Mucosa of stomach (tissue), 1 donor: ENCODE measurements around the gene CEMP1.

Experiments
- H3K27me3 ChIP-seq: one replicate; pipeline ENCODE4 v1.7.0; 2013; ENCODE audit warnings: mild to moderate bottlenecking, low read length; ENCODE audit not compliant: control insufficient read depth, insufficient read depth
- H3K36me3 ChIP-seq: one replicate; pipeline ENCODE4 v1.7.0; 2013; ENCODE audit warnings: low read length; ENCODE audit not compliant: control insufficient read depth, insufficient read depth
- H3K4me1 ChIP-seq: one replicate; pipeline ENCODE4 v1.7.0; 2013; ENCODE audit warnings: mild to moderate bottlenecking, low read length; ENCODE audit not compliant: control insufficient read depth, insufficient read depth
- H3K4me3 ChIP-seq: one replicate; pipeline ENCODE4 v1.7.0; 2013; ENCODE audit warnings: low read length
- H3K9ac ChIP-seq: one replicate; pipeline ENCODE4 v1.7.0; 2013; ENCODE audit warnings: mild to moderate bottlenecking, low read length, moderate library complexity
- H3K9me3 ChIP-seq: one replicate; pipeline ENCODE4 v1.7.0; 2013; ENCODE audit warnings: mild to moderate bottlenecking, low read length, moderate library complexity; ENCODE audit not compliant: control insufficient read depth
- donor health status: Pancreatic carcinoma.

The CEMP1 gene

DNA sequence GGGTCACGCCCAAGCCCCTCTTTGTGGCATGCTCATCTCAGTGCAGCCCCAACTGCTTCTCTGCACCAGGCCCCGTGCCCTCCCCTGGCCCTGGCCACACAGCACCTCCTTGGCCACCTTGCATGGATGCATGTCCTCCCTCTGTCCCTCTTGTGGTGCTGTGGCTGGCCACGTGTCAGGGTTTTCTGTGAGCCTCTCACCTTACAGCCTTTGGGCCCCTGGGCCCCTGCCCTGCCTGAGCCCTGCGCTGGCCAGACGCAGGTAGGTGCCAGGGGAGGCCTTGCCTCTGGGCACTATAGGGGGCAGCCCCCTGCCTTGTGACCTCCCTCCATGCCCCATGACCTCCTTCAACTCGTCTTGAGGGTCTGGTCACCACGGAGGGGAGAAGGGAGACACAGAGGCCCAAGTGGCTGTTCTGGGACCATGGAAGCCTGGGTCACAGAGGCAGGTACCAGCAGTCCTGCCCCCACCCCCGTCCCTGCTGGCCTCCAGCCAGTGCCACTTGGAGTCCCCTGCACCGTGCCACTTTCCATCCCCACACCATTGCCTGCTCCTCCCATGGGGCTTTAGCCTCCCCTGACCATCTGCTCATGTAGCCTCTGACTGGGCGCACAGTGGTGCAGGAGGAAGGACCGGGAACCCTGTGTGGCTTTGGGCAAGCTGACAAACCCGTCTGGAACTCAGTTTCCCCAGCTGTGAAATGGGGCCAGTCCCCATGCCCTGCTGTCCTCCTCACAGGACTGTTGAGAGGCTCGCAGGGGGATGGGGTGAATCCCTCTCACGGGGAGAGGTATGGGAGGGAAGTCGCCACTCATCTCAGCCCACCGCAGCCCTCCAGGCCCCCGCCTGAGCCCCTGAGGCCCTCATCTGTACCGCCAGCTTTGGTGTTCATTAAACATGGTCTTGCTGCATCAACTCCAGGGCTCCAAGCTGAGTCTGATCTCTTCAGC is 29.0 kb downstream of the CEMP1 start:
- H3K27me3 ChIP-seq: no peaks in the 10 kb centered on the region
- no peak overlapping the region for H3K9ac ChIP-seq
- H3K4me3 ChIP-seq: no peak overlapping the region
- H3K36me3 ChIP-seq: no peaks in the 10 kb centered on the region
- no peaks in the 10 kb centered on the region for H3K9me3 ChIP-seq
- H3K4me1 ChIP-seq: peaks cover 21% of the 10 kb centered on the region

DNA sequence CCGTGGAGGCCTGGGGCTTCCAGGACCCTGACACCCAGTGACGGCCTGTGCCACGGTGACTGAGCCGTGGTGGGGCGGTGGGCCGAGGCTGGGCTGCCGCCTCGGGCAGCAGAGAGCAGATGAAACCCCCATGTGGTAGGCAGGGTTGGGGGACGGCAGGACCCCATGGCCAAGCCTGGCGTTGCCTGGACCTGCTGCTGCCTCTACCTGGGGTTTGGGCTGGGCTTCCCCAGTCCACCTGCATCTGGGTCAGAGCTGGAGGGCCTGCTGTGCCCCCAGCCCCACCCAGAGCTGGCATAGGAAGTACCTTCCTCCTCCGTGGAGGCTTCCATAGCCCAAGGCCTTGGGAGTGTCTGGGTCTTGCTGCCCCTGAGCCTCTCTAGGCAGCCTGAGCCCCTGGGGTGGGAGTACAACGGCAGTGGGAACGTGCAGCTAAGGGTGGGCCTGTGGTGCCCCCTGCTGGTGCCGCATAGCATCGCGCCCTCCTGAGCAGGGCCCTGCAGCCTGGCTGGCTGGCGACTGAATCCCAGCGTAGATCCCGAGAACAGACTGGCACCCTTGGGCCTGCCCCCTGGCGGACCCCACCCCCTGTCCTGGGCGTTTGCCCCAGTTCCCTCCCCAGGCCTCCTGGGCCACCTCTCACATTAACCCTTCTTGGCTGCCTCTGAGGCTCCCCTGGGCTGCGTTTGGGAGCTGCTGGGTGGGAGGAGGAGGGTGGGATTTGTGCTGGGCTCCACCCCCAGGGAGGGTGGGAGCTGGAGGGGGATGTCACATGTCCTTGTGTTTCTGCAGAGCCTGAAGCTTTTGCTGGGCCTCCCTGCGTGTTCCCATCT is 30.1 kb downstream of the CEMP1 start:
- H3K4me3 ChIP-seq: no peak overlapping the region
- no peaks in the 10 kb centered on the region for H3K27me3 ChIP-seq
- peak overlapping the region; percentile 43 for H3K9ac ChIP-seq
- peaks cover 22% of the 10 kb centered on the region for H3K4me1 ChIP-seq
- no peaks in the 10 kb centered on the region for H3K36me3 ChIP-seq
- no peaks in the 10 kb centered on the region for H3K9me3 ChIP-seq

DNA sequence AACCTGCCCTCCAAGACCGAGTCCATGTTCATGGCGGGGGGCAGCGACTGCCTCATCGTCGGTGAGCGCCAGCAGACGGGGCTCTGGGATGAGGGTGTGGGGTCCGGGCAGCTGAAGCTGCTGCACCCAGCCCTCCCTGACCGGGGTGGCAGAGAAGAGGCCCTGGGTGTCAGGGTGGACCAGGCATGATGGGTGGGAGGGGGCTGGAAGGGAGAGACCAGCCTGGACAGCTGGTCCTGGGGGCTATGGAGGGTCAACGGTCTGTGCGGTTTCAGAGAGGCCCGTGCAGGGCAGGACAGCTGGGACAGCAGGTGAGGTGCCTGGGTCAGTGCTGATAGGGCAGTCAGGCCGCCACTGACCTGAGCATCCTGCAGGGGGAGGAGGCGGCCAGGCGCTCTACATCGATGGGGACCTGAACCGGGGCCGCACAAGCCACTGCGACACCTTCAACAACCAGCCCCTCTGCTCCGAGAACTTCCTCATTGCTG is 30.7 kb downstream of the CEMP1 start:
- H3K27me3 ChIP-seq: no peaks in the 10 kb centered on the region
- H3K36me3 ChIP-seq: no peaks in the 10 kb centered on the region
- peaks cover 22% of the 10 kb centered on the region for H3K4me1 ChIP-seq
- H3K4me3 ChIP-seq: no peak overlapping the region
- no peaks in the 10 kb centered on the region for H3K9me3 ChIP-seq
- no peak overlapping the region for H3K9ac ChIP-seq

DNA sequence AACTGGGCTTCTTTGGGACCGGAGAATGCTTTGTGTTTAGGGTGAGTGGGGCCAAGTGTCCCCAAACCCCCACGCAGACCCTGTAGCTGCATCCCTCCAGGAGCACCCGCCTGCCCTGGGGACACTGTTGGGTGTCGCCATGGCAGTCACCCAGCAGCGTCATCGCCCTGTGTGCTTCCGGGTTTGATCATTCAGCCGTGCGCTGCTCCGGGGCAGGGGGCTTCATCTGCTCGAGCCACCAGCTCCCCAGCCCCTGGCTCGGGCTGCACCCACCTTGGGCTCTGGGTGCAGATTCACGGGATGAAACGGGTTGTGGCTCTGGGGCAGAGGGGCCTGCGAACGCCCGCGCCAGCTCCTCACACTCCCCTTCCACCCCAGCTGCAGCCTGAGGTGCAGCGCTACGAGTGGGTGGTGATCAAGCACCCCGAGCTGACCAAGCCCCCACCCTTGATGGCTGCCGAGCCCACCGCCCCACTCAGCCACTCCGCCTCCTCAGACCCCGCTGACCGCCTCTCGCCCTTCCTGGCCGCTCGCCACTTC is 31.2 kb downstream of the CEMP1 start:
- no peaks in the 10 kb centered on the region for H3K36me3 ChIP-seq
- no peaks in the 10 kb centered on the region for H3K9me3 ChIP-seq
- no peak overlapping the region for H3K9ac ChIP-seq
- H3K4me3 ChIP-seq: no peak overlapping the region
- H3K27me3 ChIP-seq: no peaks in the 10 kb centered on the region
- peaks cover 22% of the 10 kb centered on the region for H3K4me1 ChIP-seq

DNA sequence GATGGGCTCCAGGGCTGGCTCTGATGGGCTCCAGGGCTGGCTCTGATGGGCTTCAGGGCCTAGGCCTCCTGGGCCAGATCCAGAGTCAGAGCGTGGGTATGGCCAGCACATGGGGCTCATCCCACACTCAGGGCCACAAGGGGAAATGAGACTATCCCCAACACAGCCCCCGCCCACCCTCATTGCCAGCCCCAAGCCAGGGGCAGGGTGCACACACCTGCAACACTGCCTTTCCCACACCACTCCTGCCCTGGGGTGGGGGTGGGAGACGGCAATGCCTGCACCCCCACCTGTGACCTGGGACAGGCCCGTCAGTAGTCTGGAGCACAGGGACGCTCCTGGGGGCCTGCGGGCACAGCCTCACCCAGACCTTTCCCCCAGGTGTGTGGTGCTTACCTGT is 31.8 kb downstream of the CEMP1 start:
- Histone ChIP-seq H3K4me3 (no peak overlapping the region), H3K36me3 (no peaks in the 10 kb centered on the region), H3K4me1 (peaks cover 22% of the 10 kb centered on the region), H3K9me3 (no peaks in the 10 kb centered on the region), H3K27me3 (no peaks in the 10 kb centered on the region), H3K9ac (no peak overlapping the region)

DNA sequence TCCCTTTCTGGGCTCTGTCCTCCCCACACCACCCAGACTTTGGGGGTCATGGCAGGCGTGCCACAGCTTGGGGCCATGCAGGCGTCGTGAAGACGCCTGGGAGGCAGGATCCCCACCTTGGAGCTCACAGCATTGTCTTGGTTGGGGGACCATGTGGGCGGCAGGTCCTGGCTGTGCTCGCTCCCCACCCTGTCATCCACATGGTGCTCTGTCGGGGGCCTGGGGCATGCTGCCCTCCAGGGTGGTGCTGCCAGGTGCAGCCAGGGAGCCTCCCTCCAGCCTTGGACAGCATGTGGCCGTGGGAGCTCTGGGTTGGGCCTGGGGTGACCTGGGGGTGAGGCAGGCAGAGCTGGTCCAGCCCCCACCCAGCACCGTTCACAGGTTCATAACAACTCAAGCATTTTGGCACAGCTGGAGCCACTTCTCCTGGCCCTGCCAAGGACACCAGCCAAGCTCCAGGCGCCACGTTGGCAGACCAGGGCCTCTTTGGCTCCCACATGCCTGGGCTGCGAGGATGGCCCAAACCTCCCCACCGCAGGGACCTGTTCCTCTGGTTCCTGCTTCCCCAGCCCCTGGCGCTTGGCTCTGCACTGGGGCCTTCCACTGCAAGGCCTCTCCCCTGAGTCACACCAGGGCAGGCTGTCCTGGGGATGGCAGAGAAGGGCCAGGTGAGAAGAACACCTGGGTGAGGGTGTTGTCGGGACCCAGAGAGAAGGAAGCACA is 32.5 kb downstream of the CEMP1 start:
- H3K27me3 ChIP-seq: no peaks in the 10 kb centered on the region
- peaks cover 22% of the 10 kb centered on the region for H3K4me1 ChIP-seq
- no peak overlapping the region for H3K4me3 ChIP-seq
- no peak overlapping the region for H3K9ac ChIP-seq
- no peaks in the 10 kb centered on the region for H3K36me3 ChIP-seq
- no peaks in the 10 kb centered on the region for H3K9me3 ChIP-seq

DNA sequence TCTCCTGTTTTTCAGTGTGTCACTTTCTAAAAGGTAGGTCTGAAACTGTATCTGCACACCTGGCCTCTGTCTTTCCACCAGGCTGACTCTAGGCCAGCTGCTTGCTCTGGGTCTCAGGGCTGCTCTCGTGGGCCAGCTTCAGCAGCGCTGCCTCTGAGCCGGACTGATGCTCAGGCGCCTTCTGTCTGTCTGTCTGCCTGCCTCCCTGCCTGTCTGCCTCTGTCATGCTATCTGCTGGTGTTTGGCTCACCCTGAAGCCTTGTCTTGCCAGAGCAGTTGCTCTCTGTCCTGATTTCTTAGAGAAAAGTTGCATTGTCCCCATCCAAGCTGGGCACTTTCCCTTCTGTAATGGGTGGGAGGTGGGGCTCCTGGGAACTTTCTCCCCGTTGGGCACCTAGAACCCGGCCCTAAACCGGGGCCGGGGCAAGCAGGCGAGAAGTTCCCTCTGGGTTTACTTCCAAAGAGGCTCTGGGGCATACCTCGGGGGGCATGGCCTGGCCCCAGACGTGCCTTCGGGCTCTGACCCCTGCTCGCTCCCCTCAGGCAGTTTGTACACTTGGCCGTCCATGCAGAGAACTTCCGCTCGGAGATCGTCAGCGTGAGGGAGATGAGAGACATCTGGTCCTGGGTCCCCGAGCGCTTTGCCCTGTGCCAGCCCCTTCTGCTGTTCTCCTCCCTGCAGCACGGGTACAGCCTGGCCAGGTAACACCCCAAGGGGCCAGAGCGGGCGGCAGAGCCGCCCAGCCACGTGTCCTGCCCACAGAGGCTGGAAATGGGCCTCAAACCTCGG is 33.3 kb downstream of the CEMP1 start:
- Histone ChIP-seq H3K4me3 (no peak overlapping the region), H3K9me3 (no peaks in the 10 kb centered on the region), H3K27me3 (no peaks in the 10 kb centered on the region), H3K9ac (no peak overlapping the region), H3K4me1 (peaks cover 19% of the 10 kb centered on the region), H3K36me3 (no peaks in the 10 kb centered on the region)

DNA sequence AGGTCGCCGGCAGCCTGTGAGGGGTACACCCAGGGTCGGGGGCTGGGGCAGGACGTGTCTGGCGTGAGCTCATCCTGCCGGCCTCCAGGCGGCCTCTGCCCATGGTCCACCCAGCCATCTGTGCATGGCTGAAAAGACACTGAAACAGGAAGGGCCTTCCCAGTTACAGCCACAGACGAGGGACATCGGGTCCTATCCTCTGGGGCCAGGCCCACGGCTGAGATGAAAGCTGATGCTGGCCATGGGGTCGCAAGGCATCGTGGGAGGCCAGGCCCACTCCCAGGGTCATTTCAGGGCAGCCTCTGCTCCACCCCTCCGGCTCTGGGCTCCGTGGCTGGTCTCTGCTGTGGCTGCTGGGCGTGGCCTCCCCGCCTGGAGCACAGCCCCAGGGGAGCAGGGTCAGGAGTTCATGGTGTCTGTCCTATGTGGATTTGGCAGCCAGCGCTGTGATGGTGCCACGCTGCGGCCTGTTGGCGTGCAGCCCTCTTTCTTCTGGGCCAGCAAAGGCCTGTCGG is 34.0 kb downstream of the CEMP1 start:
- H3K36me3 ChIP-seq: no peaks in the 10 kb centered on the region
- H3K27me3 ChIP-seq: no peaks in the 10 kb centered on the region
- no peak overlapping the region for H3K4me3 ChIP-seq
- H3K9ac ChIP-seq: no peak overlapping the region
- H3K4me1 ChIP-seq: peaks cover 17% of the 10 kb centered on the region
- H3K9me3 ChIP-seq: no peaks in the 10 kb centered on the region

DNA sequence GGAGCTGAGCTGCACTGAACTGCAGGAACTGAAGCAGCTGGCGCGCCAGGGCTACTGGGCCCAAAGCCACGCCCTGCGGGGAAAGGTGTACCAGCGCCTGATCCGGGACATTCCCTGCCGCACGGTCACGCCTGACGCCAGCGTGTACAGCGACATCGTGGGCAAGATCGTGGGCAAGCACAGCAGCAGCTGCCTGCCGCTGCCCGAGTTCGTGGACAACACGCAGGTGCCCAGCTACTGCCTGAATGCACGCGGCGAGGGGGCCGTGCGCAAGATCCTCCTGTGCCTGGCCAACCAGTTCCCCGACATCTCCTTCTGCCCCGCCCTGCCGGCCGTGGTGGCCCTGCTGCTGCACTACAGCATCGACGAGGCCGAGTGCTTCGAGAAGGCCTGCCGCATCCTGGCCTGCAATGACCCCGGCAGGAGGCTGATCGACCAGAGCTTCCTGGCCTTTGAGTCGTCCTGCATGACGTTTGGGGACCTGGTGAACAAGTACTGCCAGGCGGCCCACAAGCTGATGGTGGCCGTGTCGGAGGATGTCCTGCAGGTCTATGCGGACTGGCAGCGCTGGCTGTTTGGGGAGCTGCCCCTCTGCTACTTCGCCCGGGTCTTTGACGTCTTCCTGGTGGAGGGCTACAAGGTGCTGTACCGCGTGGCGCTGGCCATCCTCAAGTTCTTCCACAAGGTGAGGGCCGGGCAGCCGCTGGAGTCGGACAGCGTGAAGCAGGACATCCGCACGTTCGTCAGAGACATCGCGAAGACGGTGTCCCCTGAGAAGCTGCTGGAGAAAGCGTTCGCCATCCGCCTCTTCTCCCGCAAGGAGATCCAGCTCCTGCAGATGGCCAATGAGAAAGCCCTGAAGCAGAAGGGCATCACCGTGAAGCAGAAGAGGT is 34.7 kb downstream of the CEMP1 start:
- H3K9me3 ChIP-seq: no peaks in the 10 kb centered on the region

DNA sequence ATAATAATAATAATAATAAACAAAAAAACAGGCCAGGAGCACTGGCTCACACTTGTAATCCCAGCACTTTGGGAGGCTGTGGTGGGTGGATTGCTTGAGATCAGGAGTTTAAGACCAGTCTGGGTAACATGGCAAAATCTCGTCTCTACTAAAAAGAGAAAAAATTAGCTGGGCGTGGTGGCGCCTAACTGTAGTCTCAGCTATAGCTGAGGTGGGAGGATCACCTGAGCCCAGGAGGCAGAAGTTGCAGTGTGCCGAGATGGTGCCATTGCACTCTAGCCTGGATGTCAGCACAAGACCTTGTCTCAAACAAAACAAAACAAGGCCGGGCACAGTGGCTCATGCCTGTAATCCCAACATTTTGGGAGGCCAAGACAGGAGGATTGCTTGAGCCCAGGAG is 36.2 kb downstream of the CEMP1 start:
- H3K36me3 ChIP-seq: no peaks in the 10 kb centered on the region
- H3K4me1 ChIP-seq: peaks cover 12% of the 10 kb centered on the region
- H3K9ac ChIP-seq: no peak overlapping the region
- no peaks in the 10 kb centered on the region for H3K27me3 ChIP-seq
- no peak overlapping the region for H3K4me3 ChIP-seq
- H3K9me3 ChIP-seq: no peaks in the 10 kb centered on the region

More for the DNA sequence above, 34.7 kb downstream of the CEMP1 start:
- Histone ChIP-seq H3K4me3 (no peak overlapping the region), H3K9ac (no peak overlapping the region), H3K36me3 (no peaks in the 10 kb centered on the region), H3K27me3 (no peaks in the 10 kb centered on the region), H3K4me1 (peaks cover 16% of the 10 kb centered on the region)
